SK-N-MC (cell line): ENCODE data around the gene PDE7B.

Experiments used
- DNase-seq: peaks from one replicate; pipeline ENCODE4 v3.0.0-alpha.2; 2011; ENCODE audit warnings: low read depth, low spot score
- H3K27ac ChIP-seq: fragments of 200-600 bp; sonication (generic); 2 replicates; pipeline ENCODE4 v1.5.1; 2016; ENCODE audit warnings: mixed run types
- H3K36me3 ChIP-seq: fragments of 200-600 bp; sonication (generic); 2 replicates; pipeline ENCODE4 v1.6.1; 2017; ENCODE audit warnings: antibody characterized with exemption, low read length, mixed read lengths; ENCODE audit not compliant: insufficient read depth
- H3K4me3 ChIP-seq: fragments of 200-600 bp; sonication (generic); 2 replicates; pipeline ENCODE4 v1.5.1; 2016
- H3K9ac ChIP-seq: fragments of 200-600 bp; sonication (generic); 2 replicates; pipeline ENCODE4 v1.8.0; 2017; ENCODE audit warnings: mixed run types, mixed read lengths; ENCODE audit not compliant: insufficient read length
- H3K9me3 ChIP-seq: fragments of 200-600 bp; sonication (generic); 2 replicates; pipeline ENCODE4 v1.6.1; 2017; ENCODE audit warnings: low read depth, mild to moderate bottlenecking, antibody characterized with exemption, low read length, moderate library complexity, mixed read lengths
- EZH2 ChIP-seq: fragments of 200-600 bp; sonication (generic); IDR thresholded peaks from one replicate; pipeline ENCODE4 v1.6.1; 2017; ENCODE audit warnings: antibody characterized with exemption
- FOXP2 ChIP-seq: optimal IDR thresholded peaks from 2 replicates; pipeline ENCODE3; 2011; ENCODE audit warnings: mild to moderate bottlenecking, moderate library complexity; ENCODE audit not compliant: insufficient read depth; ENCODE audit errors: extremely low read length, control extremely low read depth
- POLR2AphosphoS5 ChIP-seq: IDR thresholded peaks from 2 replicates; pipeline ENCODE4 v1.6.1; 2012; ENCODE audit warnings: mild to moderate bottlenecking, low read depth, low read length, borderline replicate concordance

Gene PDE7B

GRCh38 chr6:136169394-136170148 lies 318.1 kb downstream of the PDE7B start:
- Histone ChIP-seq H3K36me3 (no peaks in the 10 kb centered on the region), H3K4me3 (no peak overlapping the region), H3K9me3 (no peaks in the 10 kb centered on the region), H3K27ac (no peak overlapping the region), H3K9ac (no peak overlapping the region)
- DNase-seq, result no peak
- TF ChIP-seq POLR2AphosphoS5 (no peak), EZH2 (no peak)

- no peaks in the 10 kb centered on the region for H3K9me3 ChIP-seq
- no peak overlapping the region for H3K4me3 ChIP-seq
- H3K36me3 ChIP-seq, result no peaks in the 10 kb centered on the region
- DNase-seq, result no peak
- H3K27ac ChIP-seq, result no peak overlapping the region
- H3K9ac ChIP-seq, result no peak overlapping the region
- no peak for TF ChIP-seq POLR2AphosphoS5
Observed at GRCh38 chr6:136171231-136171630, 319.7 kb downstream of the PDE7B start.

GRCh38 chr6:136173519-136174507 lies 322.3 kb downstream of the PDE7B start:
- no peaks in the 10 kb centered on the region for H3K36me3 ChIP-seq
- TF ChIP-seq POLR2AphosphoS5, result no peak
- no peak for TF ChIP-seq EZH2
- TF ChIP-seq FOXP2, result no peak
- no peak overlapping the region for H3K4me3 ChIP-seq
- no peak overlapping the region for H3K27ac ChIP-seq
- no peak overlapping the region for H3K9ac ChIP-seq
- H3K9me3 ChIP-seq, result no peaks in the 10 kb centered on the region
- DNase-seq, result no peak

DNA sequence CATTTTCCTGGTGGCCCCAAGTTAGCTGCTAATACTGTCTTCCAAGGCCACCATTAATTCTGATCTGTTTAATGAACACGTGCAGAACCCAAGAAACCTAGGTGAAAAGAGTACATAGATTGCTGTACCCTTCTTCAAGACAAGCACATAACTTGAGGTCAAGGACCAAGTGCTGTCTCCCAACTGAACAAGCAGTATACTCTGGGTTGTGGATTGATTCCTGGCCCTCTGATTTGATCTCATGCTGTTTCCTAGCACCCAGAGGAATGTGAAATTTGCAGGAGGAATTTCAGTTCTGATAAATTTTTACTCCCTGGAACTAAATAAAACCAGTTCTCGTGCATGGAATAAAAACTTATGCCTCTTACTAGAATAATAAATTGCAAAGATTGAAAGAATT lies 323.0 kb downstream of the PDE7B start:
- Histone ChIP-seq H3K36me3 (no peaks in the 10 kb centered on the region), H3K4me3 (no peak overlapping the region), H3K9me3 (no peaks in the 10 kb centered on the region), H3K9ac (no peak overlapping the region), H3K27ac (no peak overlapping the region)
- TF ChIP-seq FOXP2, result no peak
- TF ChIP-seq POLR2AphosphoS5, result no peak
- TF ChIP-seq EZH2, result no peak
- DNase-seq, result no peak

- no peak for DNase-seq
- TF ChIP-seq EZH2 (no peak), FOXP2 (no peak), POLR2AphosphoS5 (no peak)
- Histone ChIP-seq H3K9ac (no peak overlapping the region), H3K36me3 (no peaks in the 10 kb centered on the region), H3K4me3 (no peak overlapping the region), H3K9me3 (no peaks in the 10 kb centered on the region), H3K27ac (no peak overlapping the region)
Observed at GRCh38 chr6:136175873-136176272, 324.4 kb downstream of the PDE7B start.

GRCh38 chr6:136178749-136179148 lies 327.2 kb downstream of the PDE7B start:
- Histone ChIP-seq H3K27ac (no peak overlapping the region), H3K9ac (no peak overlapping the region), H3K4me3 (no peak overlapping the region), H3K36me3 (no peaks in the 10 kb centered on the region), H3K9me3 (no peaks in the 10 kb centered on the region)
- no peak for DNase-seq
- TF ChIP-seq EZH2, result no peak
- TF ChIP-seq POLR2AphosphoS5, result no peak
- TF ChIP-seq FOXP2, result no peak

- H3K36me3 ChIP-seq, result no peaks in the 10 kb centered on the region
- no peak overlapping the region for H3K27ac ChIP-seq
- H3K4me3 ChIP-seq, result no peak overlapping the region
- TF ChIP-seq EZH2 (no peak), POLR2AphosphoS5 (no peak), FOXP2 (no peak)
- H3K9me3 ChIP-seq, result no peaks in the 10 kb centered on the region
- no peak for DNase-seq
- H3K9ac ChIP-seq, result no peak overlapping the region
Observed at GRCh38 chr6:136180704-136181511, 329.4 kb downstream of the PDE7B start.

DNA sequence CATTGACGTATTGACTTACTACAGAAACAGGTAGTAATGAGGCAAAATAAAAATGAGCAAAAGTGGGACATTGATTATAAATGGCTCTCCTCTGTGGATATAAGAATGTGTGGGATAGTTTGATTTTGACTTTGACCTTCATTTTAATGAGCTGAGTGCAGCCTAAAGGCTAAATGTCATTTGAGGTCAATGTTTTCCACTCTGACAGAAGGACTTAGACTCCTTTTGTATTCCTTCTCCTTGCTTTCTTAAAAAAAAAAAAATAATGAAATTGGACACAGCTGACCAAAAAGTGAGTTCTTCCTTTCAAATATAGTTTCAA lies 330.0 kb downstream of the PDE7B start:
- Histone ChIP-seq H3K36me3 (no peaks in the 10 kb centered on the region), H3K9me3 (no peaks in the 10 kb centered on the region), H3K27ac (no peak overlapping the region), H3K4me3 (no peak overlapping the region), H3K9ac (no peak overlapping the region)
- TF ChIP-seq EZH2 (no peak), POLR2AphosphoS5 (no peak), FOXP2 (no peak)
- no peak for DNase-seq
